Measurements from ENCODE around the gene BCAS3.
A peak's percentile ranks its signal among the peaks of the same experiment; 100 is the strongest.
"Not testable (repeated sequence)": the region's sequence is repeated elsewhere in the genome, so short reads cannot be mapped to it uniquely, and the experiment has no call there.

The BCAS3 gene

DNA sequence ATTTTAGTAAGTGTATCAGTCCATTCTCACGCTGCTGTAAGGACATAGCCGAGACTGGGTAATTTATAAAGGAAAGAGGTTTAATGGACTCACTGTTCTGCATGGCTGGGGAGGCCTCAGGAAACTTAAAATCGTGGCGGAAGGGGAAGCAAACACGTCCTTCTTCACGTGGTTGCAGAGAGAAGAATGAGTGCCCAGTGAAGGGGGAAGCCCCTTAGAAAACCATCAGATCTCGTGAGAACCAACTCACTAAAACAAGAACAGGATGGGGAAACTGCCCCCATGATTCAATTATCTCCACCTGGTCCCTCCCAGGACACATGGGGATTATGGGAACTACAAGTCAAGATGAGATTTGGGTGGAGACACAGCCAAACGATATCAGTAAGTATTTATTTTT lies 567.3 kb downstream of the BCAS3 start:
- H3K4me1 Mint-ChIP-seq (ENCODE audit: low read depth); H3K27ac Mint-ChIP-seq; H3K4me3 Mint-ChIP-seq; H3K36me3 Mint-ChIP-seq (ENCODE audit: low read depth); H3K27me3 Mint-ChIP-seq; H3K9me3 Mint-ChIP-seq: not testable (repeated sequence)

DNA sequence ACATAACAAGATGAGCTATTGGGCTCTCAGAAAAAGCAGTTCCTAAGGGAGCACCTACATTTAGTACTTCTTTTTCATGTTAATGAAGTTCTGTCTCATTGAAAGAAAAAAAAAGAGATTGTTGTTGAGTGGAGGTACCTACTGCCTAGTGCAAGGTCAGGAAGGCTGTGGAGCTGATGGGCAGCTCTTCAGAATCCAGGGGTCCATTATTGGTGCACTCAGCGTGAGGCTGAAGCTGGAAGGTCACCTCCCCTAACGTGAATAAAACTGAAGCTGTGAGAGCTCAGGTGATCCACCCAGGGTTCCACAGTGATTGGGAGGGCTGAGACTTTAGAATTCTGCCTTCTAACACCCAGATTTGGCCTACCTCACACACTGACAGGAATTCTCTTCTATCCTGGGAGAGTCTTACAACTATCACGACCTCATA lies 568.1 kb downstream of the BCAS3 start:
- no peak overlapping the region for H3K27ac Mint-ChIP-seq
- peaks cover 11% of the 10 kb centered on the region for H3K4me1 Mint-ChIP-seq (ENCODE audit: low read depth)
- no peaks in the 10 kb centered on the region for H3K27me3 Mint-ChIP-seq
- H3K9me3 Mint-ChIP-seq, result no peaks in the 10 kb centered on the region
- no peaks in the 10 kb centered on the region for H3K36me3 Mint-ChIP-seq (ENCODE audit: low read depth)
- no peak overlapping the region for H3K4me3 Mint-ChIP-seq

DNA sequence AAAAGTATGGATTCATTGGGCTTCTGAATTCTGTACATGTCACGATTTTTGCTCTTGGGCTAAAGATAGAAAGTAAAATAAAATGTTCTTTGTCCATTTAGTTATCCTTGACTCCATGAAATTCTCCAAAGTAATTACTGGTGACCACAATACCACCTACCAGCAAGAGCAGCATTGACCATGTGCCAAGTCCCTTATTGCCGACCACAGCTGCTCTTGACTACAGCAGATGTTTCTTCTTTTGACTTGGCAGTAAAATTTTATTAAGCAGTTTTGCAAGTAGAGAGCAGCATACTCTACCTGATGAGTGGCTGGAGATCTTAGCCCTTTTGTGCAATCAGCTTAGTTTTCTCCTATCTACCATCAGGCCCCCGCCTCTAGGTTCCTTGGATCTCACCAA lies 569.8 kb downstream of the BCAS3 start:
- Mint-ChIP-seq H3K27me3 (no peaks in the 10 kb centered on the region), H3K9me3 (no peaks in the 10 kb centered on the region), H3K4me1 (ENCODE audit: low read depth) (peaks cover 22% of the 10 kb centered on the region), H3K36me3 (ENCODE audit: low read depth) (no peaks in the 10 kb centered on the region), H3K4me3 (no peak overlapping the region), H3K27ac (no peak overlapping the region)

DNA sequence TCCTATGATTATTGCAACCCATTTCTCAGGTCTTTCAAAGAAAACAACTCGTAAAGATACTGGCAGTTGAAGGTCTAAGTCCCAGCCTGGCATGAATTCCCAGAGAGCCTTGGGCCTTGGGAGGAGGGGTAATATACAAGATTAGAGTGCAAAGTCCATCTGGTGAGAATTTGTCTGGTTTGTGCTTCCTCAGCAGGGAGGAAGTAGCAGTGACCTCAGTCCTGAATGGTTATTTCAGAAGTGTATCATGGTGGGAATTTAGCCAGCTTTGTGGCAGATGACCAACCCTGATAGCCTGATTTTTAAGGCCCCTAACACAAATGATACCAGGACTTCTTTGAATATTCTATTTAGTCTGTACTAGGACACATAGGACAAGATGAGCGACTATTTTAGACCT lies 570.7 kb downstream of the BCAS3 start:
- no peak overlapping the region for H3K4me3 Mint-ChIP-seq
- H3K27ac Mint-ChIP-seq, result no peak overlapping the region
- H3K4me1 Mint-ChIP-seq (ENCODE audit: low read depth), result peaks cover 22% of the 10 kb centered on the region
- no peaks in the 10 kb centered on the region for H3K36me3 Mint-ChIP-seq (ENCODE audit: low read depth)
- H3K9me3 Mint-ChIP-seq, result no peaks in the 10 kb centered on the region
- H3K27me3 Mint-ChIP-seq, result no peaks in the 10 kb centered on the region

DNA sequence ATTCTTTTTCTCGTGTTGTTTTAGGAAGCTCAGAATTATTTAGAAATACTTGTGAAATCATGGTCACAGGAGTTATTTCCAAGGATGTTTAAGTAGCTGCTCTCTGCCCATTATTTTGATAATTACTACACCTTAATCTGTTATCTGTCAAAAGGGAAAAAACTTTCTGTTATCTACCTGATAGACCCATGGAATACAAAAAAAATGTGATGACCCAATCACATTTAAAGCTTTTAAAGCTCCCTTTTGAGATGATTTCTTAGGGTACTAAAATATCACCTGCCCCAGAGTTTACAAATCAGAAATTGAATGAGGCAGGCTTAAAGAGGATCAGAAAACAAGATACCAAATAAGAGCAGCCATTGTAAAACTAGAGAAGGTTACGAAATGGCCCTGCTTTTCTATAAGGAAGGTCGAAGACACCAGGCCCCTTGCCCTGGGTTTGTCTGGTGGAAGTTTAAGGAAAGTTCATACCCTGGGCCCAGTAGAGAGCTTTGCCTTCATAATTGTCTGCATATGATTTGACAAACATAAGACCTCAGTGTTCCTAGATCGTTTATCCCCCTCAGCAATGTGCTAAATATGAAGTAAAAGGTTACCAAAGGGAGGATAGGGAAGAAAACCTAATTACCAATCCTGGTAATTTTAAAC lies 572.1 kb downstream of the BCAS3 start:
- H3K27me3 Mint-ChIP-seq, result no peaks in the 10 kb centered on the region
- no peaks in the 10 kb centered on the region for H3K9me3 Mint-ChIP-seq
- H3K4me3 Mint-ChIP-seq, result no peak overlapping the region
- H3K4me1 Mint-ChIP-seq (ENCODE audit: low read depth), result peaks cover 22% of the 10 kb centered on the region
- H3K36me3 Mint-ChIP-seq (ENCODE audit: low read depth), result no peaks in the 10 kb centered on the region
- H3K27ac Mint-ChIP-seq, result peak overlapping the region; percentile 19

DNA sequence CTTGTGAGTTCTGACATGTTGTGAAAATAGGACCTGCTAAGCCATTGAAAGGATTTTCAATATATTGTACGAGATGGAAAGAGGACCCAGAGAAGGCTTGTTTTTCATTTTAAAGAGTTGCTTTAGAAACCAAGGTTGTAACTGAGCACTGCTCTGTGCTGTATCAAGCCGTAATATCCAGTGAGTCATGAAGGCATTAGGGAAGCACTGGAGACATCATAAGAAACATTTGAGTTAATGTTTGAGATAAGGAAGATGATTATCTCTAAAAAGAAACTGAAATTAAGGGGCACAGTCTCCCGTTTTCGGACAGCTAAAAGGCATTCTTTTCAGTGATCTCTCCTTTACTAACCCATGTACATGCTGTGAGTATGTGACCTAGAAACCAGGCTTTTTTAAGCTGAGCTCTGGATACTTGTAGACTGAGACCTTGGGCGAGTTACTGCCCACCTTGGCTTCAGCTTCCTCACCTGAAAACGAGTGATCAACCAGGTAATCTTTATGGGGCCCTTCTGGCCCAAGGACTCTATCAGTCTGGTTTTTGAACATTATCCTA lies 572.8 kb downstream of the BCAS3 start:
- H3K27ac Mint-ChIP-seq, result peak overlapping the region; percentile 19
- H3K9me3 Mint-ChIP-seq, result no peaks in the 10 kb centered on the region
- no peaks in the 10 kb centered on the region for H3K36me3 Mint-ChIP-seq (ENCODE audit: low read depth)
- peaks cover 22% of the 10 kb centered on the region for H3K4me1 Mint-ChIP-seq (ENCODE audit: low read depth)
- H3K4me3 Mint-ChIP-seq, result no peak overlapping the region
- no peaks in the 10 kb centered on the region for H3K27me3 Mint-ChIP-seq

DNA sequence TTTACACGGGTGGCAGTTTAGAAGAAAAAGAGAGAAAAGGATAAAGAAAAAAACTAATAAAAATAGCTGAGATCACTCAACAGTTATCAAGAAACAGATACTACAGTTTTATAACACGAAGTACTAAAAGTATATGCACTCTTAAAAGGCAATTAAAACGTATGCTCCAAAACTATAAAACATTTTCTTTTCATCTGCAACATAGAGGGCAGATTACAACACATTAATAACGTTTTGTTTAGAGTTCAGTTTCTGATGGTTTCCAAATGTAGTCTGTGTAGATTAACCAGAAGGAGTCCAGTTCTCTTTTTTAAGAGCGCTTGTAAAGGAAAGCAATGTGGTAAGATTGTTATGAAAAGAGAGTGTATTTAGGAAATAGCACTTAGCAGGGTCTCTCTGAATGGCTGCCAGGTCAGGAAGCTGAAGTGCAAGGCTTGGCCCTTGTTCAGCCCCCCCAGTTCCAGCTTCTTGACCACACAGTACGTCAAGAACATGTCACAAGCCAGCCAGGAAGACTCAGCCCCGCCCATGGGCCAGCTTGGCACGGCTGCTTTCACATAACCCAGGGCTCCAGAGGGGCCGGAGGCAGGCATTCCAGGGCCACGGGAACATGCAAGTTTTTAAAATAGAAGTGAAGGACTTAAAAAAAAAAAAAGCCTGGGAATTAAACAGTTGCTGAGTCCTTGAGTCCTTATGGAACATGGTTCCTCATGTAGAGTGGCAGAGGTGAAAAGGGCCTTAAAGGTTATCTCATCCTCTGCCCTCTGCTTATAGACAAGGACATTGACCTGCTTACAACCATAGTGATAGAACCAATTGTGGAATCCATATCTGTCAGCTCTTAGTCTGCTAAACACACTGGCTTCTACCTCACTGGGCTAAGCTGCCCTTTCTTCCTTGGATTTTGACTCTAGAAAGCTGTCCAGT lies 574.6 kb downstream of the BCAS3 start:
- Mint-ChIP-seq H3K27ac (no peak overlapping the region), H3K27me3 (no peaks in the 10 kb centered on the region), H3K4me3 (no peak overlapping the region), H3K4me1 (ENCODE audit: low read depth) (peaks cover 22% of the 10 kb centered on the region), H3K9me3 (no peaks in the 10 kb centered on the region), H3K36me3 (ENCODE audit: low read depth) (no peaks in the 10 kb centered on the region)

DNA sequence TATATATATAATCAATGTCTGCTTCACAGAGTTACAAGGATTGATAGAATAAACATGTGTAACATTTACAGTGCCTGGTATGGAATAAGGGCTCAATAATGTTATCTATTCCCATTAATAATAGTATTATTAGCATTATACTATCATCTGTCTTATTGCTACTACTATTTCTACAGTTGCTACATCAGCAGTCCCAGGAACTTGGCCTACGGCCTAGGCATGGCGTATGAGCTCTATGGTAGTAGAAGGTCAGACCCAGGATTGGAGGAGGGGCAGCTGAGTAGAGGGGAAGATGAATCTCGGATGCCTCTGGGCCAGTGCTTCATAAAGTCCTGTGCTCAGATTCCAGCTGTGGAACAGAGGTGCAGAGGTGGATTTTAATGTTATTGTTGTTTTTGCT lies 575.7 kb downstream of the BCAS3 start:
- Mint-ChIP-seq H3K36me3 (ENCODE audit: low read depth) (no peaks in the 10 kb centered on the region), H3K4me1 (ENCODE audit: low read depth) (peaks cover 22% of the 10 kb centered on the region), H3K27me3 (no peaks in the 10 kb centered on the region), H3K27ac (no peak overlapping the region), H3K4me3 (no peak overlapping the region), H3K9me3 (no peaks in the 10 kb centered on the region)

DNA sequence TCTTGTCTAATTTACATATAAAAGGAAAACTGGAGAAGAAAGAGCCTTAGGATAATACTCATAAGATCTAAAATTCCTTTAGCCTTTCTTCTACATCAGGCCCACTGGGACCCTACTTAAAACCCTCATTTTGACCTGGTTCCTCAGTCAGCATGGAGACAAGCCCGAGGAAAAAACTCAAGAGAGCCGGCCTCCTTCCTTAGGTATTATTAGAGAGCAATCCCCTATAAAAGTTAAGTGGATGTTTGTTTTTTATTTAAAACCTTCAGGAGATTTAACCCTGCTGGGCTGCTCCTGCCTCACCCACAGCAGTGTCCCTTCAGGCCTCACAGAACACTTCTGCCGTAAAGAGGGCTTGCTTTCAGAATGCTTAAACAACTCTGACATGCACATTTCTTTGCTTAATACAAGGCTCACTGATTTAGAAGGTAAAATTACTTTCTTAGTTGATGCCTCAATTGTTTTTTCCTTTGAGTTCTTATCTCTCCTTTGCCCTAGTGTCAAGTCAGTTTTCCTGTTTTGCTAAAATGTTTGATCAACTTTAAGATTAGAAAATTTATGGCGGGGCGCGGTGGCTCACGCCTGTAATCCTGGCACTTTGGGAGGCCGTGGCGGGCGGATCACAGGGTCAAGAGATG lies 576.4 kb downstream of the BCAS3 start:
- peaks cover 22% of the 10 kb centered on the region for H3K4me1 Mint-ChIP-seq (ENCODE audit: low read depth)
- no peaks in the 10 kb centered on the region for H3K9me3 Mint-ChIP-seq
- no peaks in the 10 kb centered on the region for H3K36me3 Mint-ChIP-seq (ENCODE audit: low read depth)
- H3K27me3 Mint-ChIP-seq, result no peaks in the 10 kb centered on the region
- H3K4me3 Mint-ChIP-seq, result no peak overlapping the region
- no peak overlapping the region for H3K27ac Mint-ChIP-seq

DNA sequence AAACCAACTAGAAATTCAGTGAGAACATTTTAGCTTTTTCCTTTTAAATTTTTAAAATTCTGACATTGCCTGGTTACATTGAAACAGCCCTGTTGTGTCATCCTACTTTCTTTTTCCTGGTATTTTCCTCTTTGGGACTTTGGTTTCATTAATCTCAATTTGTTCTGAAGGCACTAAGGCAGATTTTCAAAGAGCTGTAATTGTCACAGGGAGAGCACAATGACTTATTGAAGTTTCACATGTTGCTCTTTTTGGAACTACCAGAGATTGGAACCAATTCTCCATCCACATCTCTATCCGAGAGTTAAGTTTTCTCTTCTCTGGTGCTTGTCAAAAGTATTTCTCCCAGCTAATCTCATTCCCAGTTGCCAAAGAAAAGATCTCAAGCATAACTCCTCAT lies 577.3 kb downstream of the BCAS3 start:
- peaks cover 21% of the 10 kb centered on the region for H3K4me1 Mint-ChIP-seq (ENCODE audit: low read depth)
- H3K27ac Mint-ChIP-seq, result no peak overlapping the region

DNA sequence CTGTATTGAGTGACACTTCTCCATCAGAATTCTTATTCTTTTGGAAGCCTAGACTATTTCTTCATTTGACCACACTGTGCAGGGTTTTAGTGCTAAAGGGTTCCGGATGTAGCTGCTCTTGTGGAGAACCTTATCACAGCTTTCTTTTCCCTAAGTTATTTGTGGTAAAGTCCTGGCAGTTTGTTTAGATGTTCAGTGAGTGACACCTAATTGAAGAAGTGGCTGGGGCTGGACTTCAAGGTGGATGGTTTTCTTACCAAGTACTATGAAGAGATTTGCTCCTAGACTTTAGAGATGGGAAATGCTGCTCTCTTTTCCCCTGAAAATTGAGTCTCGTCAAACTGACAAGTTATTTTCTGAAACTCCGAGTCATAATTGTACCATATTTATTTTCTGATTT lies 578.0 kb downstream of the BCAS3 start:
- no peaks in the 10 kb centered on the region for H3K9me3 Mint-ChIP-seq
- no peaks in the 10 kb centered on the region for H3K27me3 Mint-ChIP-seq
- no peak overlapping the region for H3K4me3 Mint-ChIP-seq
- H3K27ac Mint-ChIP-seq, result no peak overlapping the region
- peaks cover 14% of the 10 kb centered on the region for H3K4me1 Mint-ChIP-seq (ENCODE audit: low read depth)
- no peaks in the 10 kb centered on the region for H3K36me3 Mint-ChIP-seq (ENCODE audit: low read depth)

More for the DNA sequence above, 577.3 kb downstream of the BCAS3 start:
- H3K9me3 Mint-ChIP-seq, result no peaks in the 10 kb centered on the region
- H3K36me3 Mint-ChIP-seq (ENCODE audit: low read depth), result no peaks in the 10 kb centered on the region
- no peak overlapping the region for H3K4me3 Mint-ChIP-seq
- H3K27me3 Mint-ChIP-seq, result no peaks in the 10 kb centered on the region

DNA sequence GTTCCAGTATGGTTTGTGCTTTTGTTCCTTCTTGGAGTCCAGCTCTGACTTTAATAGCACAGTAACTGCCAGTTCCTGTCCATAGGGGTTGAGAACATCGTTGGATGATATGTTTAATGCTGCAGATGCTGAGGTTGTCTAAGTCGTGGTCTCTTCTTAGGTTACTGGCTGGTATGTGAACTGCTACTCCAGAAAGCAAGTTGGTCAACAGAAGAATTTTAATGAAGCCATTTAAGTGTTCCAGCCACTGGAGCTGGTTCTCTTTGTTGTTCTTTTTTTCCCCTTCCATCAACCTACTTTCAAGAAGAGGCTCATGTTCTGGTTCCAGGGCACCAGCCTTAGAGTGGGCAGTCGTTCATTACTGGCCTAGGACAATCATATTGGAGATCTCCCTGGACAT lies 581.7 kb downstream of the BCAS3 start:
- no peaks in the 10 kb centered on the region for H3K9me3 Mint-ChIP-seq
- no peak overlapping the region for H3K4me3 Mint-ChIP-seq
- no peaks in the 10 kb centered on the region for H3K36me3 Mint-ChIP-seq (ENCODE audit: low read depth)
- no peaks in the 10 kb centered on the region for H3K27me3 Mint-ChIP-seq
- no peak overlapping the region for H3K27ac Mint-ChIP-seq
- no peaks in the 10 kb centered on the region for H3K4me1 Mint-ChIP-seq (ENCODE audit: low read depth)

DNA sequence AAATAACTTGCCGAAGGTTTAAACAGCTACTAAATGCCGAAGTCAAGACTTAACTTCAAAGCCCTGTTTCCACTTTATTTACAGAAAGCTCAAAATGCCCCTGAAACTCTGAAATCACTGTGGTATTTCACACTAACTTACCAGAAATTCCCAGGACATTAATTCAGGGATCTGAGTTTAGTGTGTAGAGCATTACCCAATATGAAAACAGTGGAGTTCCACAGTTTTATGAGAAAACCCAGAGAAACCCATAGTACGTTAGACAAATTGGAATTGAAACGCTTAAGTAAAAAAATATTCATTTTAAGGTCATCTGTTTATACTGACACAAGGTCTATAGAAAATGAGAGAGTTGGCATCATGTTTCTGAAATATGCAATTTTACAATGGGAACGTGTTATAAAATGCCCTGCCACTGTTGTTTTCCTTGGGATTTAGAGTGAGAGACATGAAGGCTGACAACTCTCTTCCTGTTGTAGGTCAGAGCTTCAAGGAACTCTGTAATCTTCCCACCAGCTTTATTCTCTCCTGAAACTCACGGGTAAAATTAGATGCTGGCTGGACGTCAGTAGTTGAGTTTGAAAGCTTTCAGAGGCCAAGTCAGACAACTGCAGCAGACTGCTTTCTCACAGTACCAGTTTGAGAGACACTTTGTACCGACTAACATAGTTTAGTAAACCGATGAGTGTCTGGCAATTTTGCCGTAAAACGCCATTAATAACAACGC lies 582.6 kb downstream of the BCAS3 start:
- Mint-ChIP-seq H3K4me3 (no peak overlapping the region), H3K27me3 (no peaks in the 10 kb centered on the region), H3K9me3 (no peaks in the 10 kb centered on the region), H3K4me1 (ENCODE audit: low read depth) (no peaks in the 10 kb centered on the region), H3K27ac (no peak overlapping the region), H3K36me3 (ENCODE audit: low read depth) (no peaks in the 10 kb centered on the region)

DNA sequence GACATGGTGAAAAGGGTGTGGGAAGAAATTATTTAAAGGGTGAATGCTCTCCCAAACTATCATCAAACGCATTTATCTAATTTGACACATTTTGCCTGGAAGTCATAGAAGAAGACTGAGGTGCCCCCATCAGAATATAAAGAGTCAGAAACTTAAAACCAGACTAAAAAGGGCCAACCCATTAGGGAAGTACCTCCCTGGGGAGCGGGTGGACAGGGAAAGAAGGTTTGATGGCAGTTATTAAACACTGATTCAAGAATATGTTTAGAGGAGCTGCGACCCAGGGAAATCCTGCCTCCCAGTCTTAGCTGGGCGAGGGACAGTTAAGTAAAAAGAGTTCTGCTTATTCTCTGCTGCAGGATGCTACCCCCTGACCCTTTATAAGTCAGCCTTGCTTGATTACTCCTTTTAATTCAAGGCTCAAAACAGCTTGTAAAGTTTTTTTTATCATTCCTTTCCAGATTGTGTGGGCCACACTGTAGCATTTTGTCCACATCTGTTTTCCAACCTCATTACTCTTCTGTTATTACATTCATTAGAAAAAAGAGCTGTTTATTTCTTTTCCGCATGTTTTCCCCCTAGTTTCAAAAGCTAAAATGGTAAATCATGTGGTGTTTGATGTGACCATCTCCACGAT lies 583.5 kb downstream of the BCAS3 start:
- Mint-ChIP-seq H3K27ac (no peak overlapping the region), H3K4me1 (ENCODE audit: low read depth) (no peaks in the 10 kb centered on the region), H3K4me3 (no peak overlapping the region), H3K9me3 (no peaks in the 10 kb centered on the region), H3K27me3 (no peaks in the 10 kb centered on the region), H3K36me3 (ENCODE audit: low read depth) (no peaks in the 10 kb centered on the region)
